Stomach (tissue), 9 donors: Measurements from ENCODE around the gene ADM. TPM values are rescaled to one million over a fixed set of nuclear protein-coding genes. Genes with fewer than 3 reads are reported as not detected.

Experiments used
- DNase-seq, 2 donors: peaks; one replicate each; pipeline versions ENCODE4 v3.0.0 to v3.0.0-alpha.2; 2013 to 2019
- H3K27ac ChIP-seq, 5 donors: fragments of 200-600 bp in 4 of 5; sonication (generic) in 4 of 5; one replicate each; pipeline ENCODE4 v1.5.1; 2013 to 2019; ENCODE audit warnings: mild to moderate bottlenecking in 1 of 5, moderate library complexity in 1 of 5
- H3K27me3 ChIP-seq, 3 donors: fragments of 200-600 bp; sonication (generic); one replicate each; pipeline ENCODE4 v1.5.1; 2017 to 2019; ENCODE audit warnings: mixed run types in 1 of 3
- H3K36me3 ChIP-seq, 4 donors: fragments of 200-600 bp; sonication (generic); 1 replicate in 3 of 4; 2 replicates in 1 of 4; pipeline ENCODE4 v1.5.1; 2016 to 2019
- H3K4me1 ChIP-seq, 4 donors: fragments of 200-600 bp; sonication (generic); one replicate each; pipeline ENCODE4 v1.5.1; 2016 to 2019
- H3K4me3 ChIP-seq, 4 donors: fragments of 200-600 bp; sonication (generic) in 3 of 4; one replicate each; pipeline ENCODE4 v1.5.1; 2016 to 2019; ENCODE audit warnings: mild to moderate bottlenecking in 1 of 4
- H3K9me3 ChIP-seq, 4 donors: fragments of 200-600 bp; sonication (generic); one replicate each; pipeline ENCODE4 v1.5.1; 2016 to 2019
- CTCF ChIP-seq, 7 experiments: fragments of 450-650 bp in 4 of 7; fragments of 200-600 bp in 3 of 7; sonication (generic) in 3 of 7; IDR thresholded peaks; one replicate each; pipeline ENCODE4 v1.5.1; 2016 to 2019; ENCODE audit warnings: antibody characterized with exemption in 7 of 7, control low read depth in 2 of 7, mild to moderate bottlenecking in 1 of 7
- EP300 ChIP-seq: sonication (generic); formaldehyde crosslinking; IDR thresholded peaks from one replicate; pipeline ENCODE4 v1.6.1; 2017; ENCODE audit warnings: antibody characterized with exemption
- POLR2A ChIP-seq, 4 donors: fragments of 450-650 bp; IDR thresholded peaks; one replicate each; pipeline ENCODE4 v1.6.1; 2016; ENCODE audit warnings: antibody characterized with exemption in 4 of 4, control low read depth in 2 of 4, mild to moderate bottlenecking in 1 of 4, moderate library complexity in 1 of 4
- POLR2AphosphoS5 ChIP-seq, 3 donors: sonication (generic); formaldehyde crosslinking; IDR thresholded peaks; one replicate each; pipeline ENCODE4 v1.6.1; 2016; ENCODE audit warnings: antibody characterized with exemption in 3 of 3
- WGBS, 5 donors: extraction: QIAGEN DNeasy Blood & Tissue Kit in 3 of 5; methylation state at CpG; one replicate each; pipeline versions ENCODE4 v1.1.5 to v1.1.7; 2013 to 2018; 5-methylcytosine and 5-hydroxymethylcytosine counted together
- intact Hi-C: fragments of 100-400 bp; cut with DNase I; formaldehyde crosslinking; loops from one replicate; pipeline ENCODE4 v1.15.1; 2023; ENCODE audit warnings: low total_unique reads
- polyA plus RNA-seq, 3 donors: library from polyadenylated mRNA; stranded (reverse); fragments of 200-250 nt; gene quantifications; one replicate each; pipeline ENCODE4 v1.2.3, GENCODE V29; 2013
- total RNA-seq, 5 donors: library from RNA; depleted of rRNA; stranded (reverse); fragments of >200 nt; gene quantifications; one replicate each; pipeline versions ENCODE4 v1.1.0 to v1.2.3, GENCODE V29; 2014 to 2016
- donor health status: healthy with polysubstance abuse.
- donor health status: Bipolar disorder and iron deficiency.
- donor health status: healthy.

The ADM gene
- total and polyA plus RNA-seq, 8 donors: 14.3 to 144 (median 35.1) TPM

- Histone ChIP-seq H3K36me3 (no peaks in the 10 kb centered on the region), H3K4me1 (peaks cover 11 to 34% (median 22%) of the 10 kb centered on the region in 4 donors), H3K27ac (peak overlapping the region in 2 of 5 donors; percentile 13 to 34), H3K9me3 (no peaks in the 10 kb centered on the region), H3K27me3 (no peaks in the 10 kb centered on the region), H3K4me3 (no peak overlapping the region)
- DNase-seq: no peak
- intact Hi-C loops: loop anchor here (10.0 kb wide), 1 partner anchor 554 kb away; no protein-coding TSS in a partner anchor
- TF ChIP-seq POLR2A (IDR thresholded peaks at IDR 0.05) (no peak), CTCF (IDR thresholded peaks at IDR 0.05) (no peak), EP300 (no peak), POLR2AphosphoS5 (IDR thresholded peaks at IDR 0.05) (no peak)
- 70 to 78% (median 76%) methylated on average over 3 of the region's 3 CpGs for WGBS, 5 donors
Observed at GRCh38 chr11:10318527-10318802, 13.6 kb downstream of the ADM start.

GRCh38 chr11:10319702-10320558 lies 15.1 kb downstream of the ADM start:
- Histone ChIP-seq H3K4me1 (peaks cover 18 to 42% (median 33%) of the 10 kb centered on the region in 4 donors), H3K4me3 (no peak overlapping the region)
- intact Hi-C loops: loop anchor here (10.0 kb wide), 1 partner anchor 555 kb away; no protein-coding TSS in a partner anchor

GRCh38 chr11:10320736-10321465 lies 16.0 kb downstream of the ADM start:
- DNase-seq: no peak
- Histone ChIP-seq H3K27me3 (no peaks in the 10 kb centered on the region), H3K27ac (peak overlapping the region in 3 of 5 donors; percentile 18 to 33 (median 26)), H3K4me3 (no peak overlapping the region), H3K4me1 (peaks cover 28 to 51% (median 42%) of the 10 kb centered on the region in 4 donors), H3K36me3 (no peaks in the 10 kb centered on the region), H3K9me3 (no peaks in the 10 kb centered on the region)
- intact Hi-C loops: no loop called here
- TF ChIP-seq POLR2AphosphoS5 (IDR thresholded peaks at IDR 0.05): no peak
- TF ChIP-seq EP300: no peak
- no peak for TF ChIP-seq POLR2A (IDR thresholded peaks at IDR 0.05)
- no peak for TF ChIP-seq CTCF (IDR thresholded peaks at IDR 0.05)
- WGBS, 5 donors: 84 to 93% (median 91%) methylated on average over 4 of the region's 4 CpGs

More at GRCh38 chr11:10319702-10320558, 15.1 kb downstream of the ADM start:
- no peaks in the 10 kb centered on the region for H3K9me3 ChIP-seq
- H3K36me3 ChIP-seq: no peaks in the 10 kb centered on the region
- WGBS, 5 donors: 59 to 82% (median 76%) methylated on average over 6 of the region's 6 CpGs
- no peak for DNase-seq
- no peaks in the 10 kb centered on the region for H3K27me3 ChIP-seq
- H3K27ac ChIP-seq: peak overlapping the region in 1 of 5 donors; percentile 18
- no peak for TF ChIP-seq EP300

- Histone ChIP-seq H3K27ac (peak overlapping the region in 4 of 5 donors; percentile 66 to 76 (median 76)), H3K36me3 (no peaks in the 10 kb centered on the region), H3K4me3 (no peak overlapping the region), H3K9me3 (no peaks in the 10 kb centered on the region), H3K27me3 (no peaks in the 10 kb centered on the region), H3K4me1 (peaks cover 43 to 65% (median 53%) of the 10 kb centered on the region in 4 donors)
- TF ChIP-seq POLR2A (IDR thresholded peaks at IDR 0.05) (no peak), EP300 (no peak)
- DNase-seq: no peak
- intact Hi-C loops: no loop called here
- WGBS, 5 donors: 60 to 89% (median 86%) methylated on average over 2 of the region's 2 CpGs
Observed at GRCh38 chr11:10322401-10322800, 17.5 kb downstream of the ADM start.
